H7 (cell line): ENCODE data around the gene PGAP3. TPM values are rescaled to one million over a fixed set of nuclear protein-coding genes. Genes with fewer than 3 reads are reported as not detected.

Source experiments
- DNase-seq: peaks from one replicate; pipeline ENCODE4 v3.0.0; 2012
- H3K27me3 ChIP-seq: 2 replicates; pipeline ENCODE4 v1.6.0; 2011; ENCODE audit warnings: mild to moderate bottlenecking, low read length; ENCODE audit not compliant: control insufficient read depth, insufficient read depth
- H3K36me3 ChIP-seq: replicated peaks from 2 replicates; pipeline ENCODE4 v1.5.1; 2011; ENCODE audit warnings: low read length; ENCODE audit not compliant: control insufficient read depth, insufficient read depth
- H3K4me3 ChIP-seq: 2 replicates; pipeline ENCODE4 v1.5.1; 2011; ENCODE audit warnings: low read depth, mild to moderate bottlenecking, control low read depth, low read length, moderate library complexity; ENCODE audit not compliant: insufficient read depth
- total RNA-seq: library from RNA; depleted of rRNA; stranded (reverse); fragments of >200 nt; shearing (Covaris generic); gene quantifications from 2 replicates; pipeline ENCODE4 v1.2.3, GENCODE V29; 2014

The PGAP3 gene
- total RNA-seq, 1 experiment from 2014 or later: 17.6 TPM

DNA sequence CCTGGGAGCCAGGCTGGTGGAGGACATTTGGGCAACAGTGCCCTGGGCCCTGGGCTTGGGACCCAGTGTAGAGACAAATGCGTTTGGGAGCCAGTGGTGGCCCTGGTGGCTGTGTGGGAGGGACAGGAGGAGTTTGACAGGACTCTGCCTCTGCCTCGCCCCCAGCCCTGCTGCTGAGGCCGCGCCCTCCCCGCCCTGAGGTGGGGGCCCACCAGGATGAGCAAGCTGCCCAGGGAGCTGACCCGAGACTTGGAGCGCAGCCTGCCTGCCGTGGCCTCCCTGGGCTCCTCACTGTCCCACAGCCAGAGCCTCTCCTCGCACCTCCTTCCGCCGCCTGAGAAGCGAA is 34.6 kb downstream of the PGAP3 start:
- Histone ChIP-seq H3K4me3 (no peak overlapping the region), H3K36me3 (peaks cover 1% of the 10 kb centered on the region), H3K27me3 (no peaks in the 10 kb centered on the region)
- DNase-seq: peak; percentile 78

DNA sequence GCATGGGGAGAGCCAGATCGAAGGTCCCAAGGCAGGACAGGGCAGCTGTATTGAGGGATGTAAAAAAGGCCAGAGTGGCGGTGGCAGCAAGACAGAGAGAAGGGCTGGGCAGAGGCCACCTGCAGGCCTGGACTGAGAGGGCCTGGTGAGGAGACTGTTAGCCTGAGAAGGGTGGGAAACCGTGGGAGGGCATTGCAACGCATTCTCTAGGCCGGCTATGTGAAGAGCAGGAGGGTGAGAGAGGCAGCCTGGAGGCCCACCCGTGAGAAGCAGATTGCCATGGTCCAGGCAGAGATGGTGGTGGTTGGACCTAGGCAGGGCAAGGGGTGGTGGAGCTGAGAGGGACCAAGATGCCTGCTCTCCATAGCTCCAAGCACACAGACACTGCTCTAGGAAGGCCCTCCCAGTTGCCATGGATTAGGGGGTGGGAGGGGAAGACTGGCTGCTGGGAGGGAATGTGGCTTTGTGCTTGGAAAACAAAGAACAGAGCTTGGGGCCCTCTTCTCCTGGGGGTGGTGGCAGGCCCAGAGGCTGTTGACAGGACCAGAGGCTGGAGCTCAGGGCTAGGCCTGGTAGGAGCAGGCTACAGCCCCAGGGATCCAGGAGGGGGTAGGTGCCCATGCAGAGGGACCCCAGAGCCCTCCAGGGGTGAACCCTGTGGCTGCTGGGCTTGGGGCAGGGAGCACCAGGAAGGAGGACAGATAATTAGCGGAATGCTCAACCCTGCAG is 35.1 kb downstream of the PGAP3 start:
- Histone ChIP-seq H3K27me3 (no peaks in the 10 kb centered on the region), H3K4me3 (no peak overlapping the region), H3K36me3 (peaks cover 1% of the 10 kb centered on the region)
- peak; percentile 91 for DNase-seq

DNA sequence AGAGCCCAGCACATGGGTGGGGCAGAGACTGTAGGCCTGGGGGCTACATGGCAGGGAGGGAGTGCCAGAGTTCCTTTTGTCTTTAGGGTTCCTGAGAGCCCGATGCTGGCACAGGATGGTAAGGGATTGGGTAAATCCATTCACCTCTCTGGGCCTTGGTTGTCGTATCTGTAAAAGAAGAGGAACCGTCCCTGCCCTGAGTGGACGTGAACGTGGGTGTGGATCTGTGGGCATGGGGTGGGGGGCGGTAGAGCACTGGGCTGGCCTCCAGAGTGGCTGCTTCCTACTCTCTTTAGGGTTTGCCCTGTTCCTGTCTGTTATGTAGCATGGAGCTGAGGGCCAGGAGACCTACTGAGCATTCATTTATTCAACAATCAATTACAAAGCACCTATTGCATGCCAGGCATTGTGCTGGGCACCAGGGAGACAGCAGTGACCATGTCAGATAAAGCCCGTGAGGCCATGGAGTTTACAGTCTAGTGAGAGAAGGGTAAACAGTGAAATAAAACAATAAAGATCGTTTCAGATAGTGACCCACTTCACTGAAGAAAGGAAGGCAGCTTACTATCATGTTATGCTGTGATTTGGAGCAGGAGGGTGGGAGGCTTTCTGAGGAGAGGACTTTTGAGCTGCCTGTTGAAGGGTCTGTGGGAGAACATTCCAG is 35.8 kb downstream of the PGAP3 start:
- Histone ChIP-seq H3K36me3 (peaks cover 1% of the 10 kb centered on the region), H3K27me3 (no peaks in the 10 kb centered on the region), H3K4me3 (no peak overlapping the region)
- no peak for DNase-seq

DNA sequence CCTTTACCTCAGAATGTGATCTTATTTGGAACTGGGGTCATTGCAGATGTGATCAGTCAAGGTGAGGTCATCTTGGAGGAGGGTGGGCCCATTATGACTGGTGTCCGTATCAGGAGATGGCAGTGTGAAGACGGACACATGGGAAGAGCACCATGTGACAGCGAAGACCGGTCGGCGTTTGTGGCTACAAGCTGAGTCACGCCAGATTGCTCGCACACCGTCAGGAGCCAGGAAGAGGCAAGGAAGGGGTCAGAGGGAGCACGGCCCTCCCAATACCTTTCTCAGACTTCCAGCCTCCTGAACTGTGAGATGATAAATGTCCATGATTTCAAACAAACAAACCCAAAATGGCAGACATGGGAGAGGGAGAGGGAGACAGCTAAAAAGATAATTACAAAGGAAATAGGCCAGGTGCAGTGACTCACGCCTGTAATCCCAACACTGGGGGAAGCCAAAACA is 37.7 kb downstream of the PGAP3 start:
- no peaks in the 10 kb centered on the region for H3K27me3 ChIP-seq
- no peak for DNase-seq
- H3K36me3 ChIP-seq: peaks cover 1% of the 10 kb centered on the region
- no peak overlapping the region for H3K4me3 ChIP-seq

DNA sequence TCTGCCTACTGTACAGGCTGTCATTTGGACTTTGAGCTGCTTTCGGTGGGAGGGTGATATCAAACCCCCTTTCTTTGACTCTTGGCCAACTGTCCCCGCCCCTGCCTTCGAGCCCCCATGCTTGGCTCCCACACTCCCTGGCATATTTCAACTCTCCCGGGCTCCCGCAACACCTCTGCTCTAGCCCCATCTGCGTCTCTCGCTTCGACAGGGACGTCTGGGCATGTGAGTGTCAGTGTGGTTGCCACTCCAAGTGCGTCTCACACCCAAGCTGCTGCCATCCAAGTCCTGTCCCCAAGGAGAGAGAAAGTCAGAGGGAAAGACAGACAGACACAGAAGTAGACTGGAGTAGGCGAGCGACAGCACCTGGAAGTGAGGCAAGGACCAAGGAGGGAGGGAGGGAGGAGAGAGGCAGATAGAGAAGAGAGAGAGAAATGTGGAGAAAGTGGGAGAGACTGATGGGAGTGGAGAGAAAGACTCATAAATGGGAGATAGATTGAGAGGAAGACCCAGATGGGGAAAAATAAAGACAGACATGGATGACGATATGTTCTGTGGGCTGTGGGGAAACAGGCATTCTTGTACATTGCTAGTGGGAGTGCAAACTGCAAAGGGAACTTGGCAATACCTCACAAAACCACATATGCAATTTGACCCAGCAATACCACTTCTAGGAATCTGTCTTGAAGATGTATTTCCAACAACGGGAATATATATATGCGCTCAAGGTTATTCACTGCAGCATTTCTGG is 39.1 kb downstream of the PGAP3 start:
- Histone ChIP-seq H3K36me3 (no peaks in the 10 kb centered on the region; the same call in 1 of the 2 replicates), H3K4me3 (no peak overlapping the region), H3K27me3 (no peaks in the 10 kb centered on the region)
- no peak for DNase-seq

DNA sequence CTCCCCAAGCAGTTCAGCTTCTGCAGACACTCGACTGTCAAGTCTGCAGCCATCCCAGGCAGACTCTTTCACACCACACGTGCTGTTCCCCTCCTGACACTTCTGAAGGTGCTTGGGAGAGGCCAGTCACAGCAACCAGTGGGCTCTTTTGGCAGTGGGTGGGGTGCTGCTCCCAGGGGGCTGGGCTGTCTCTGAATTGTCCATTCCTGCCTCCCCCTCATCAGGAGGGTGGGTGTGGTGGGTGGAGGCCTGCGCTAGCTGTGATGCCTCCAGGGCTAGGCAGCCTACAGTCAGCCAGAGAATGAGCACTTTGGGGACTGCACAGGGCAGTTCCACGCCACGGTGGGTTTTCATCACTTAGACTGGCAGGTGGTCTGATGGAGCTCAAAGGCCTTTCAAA is 40.6 kb downstream of the PGAP3 start:
- no peaks in the 10 kb centered on the region for H3K27me3 ChIP-seq
- no peak overlapping the region for H3K4me3 ChIP-seq
- no peaks in the 10 kb centered on the region; the same call in 1 of the 2 replicates for H3K36me3 ChIP-seq
- no peak for DNase-seq

DNA sequence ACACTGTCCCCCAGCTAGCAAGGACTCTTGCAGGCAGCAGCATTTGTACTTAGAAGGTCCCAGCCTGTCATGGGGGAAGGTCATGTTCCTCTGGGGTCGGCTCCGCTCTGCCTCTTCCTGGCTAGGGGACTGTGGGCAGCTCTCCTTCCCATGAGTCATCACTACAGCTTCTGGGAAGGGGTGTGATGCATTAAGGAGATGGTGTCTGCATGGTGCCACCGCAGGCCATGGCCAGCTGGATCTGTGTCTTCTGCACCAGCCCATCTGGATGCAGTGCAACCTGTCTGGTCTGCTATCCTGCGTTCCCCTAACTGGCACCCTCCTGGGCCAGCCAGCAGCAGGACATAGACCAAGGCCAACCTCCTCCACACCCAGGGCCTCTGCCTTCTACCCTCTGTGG is 44.6 kb downstream of the PGAP3 start:
- H3K27me3 ChIP-seq: no peaks in the 10 kb centered on the region
- no peak overlapping the region for H3K4me3 ChIP-seq
- DNase-seq: no peak
- H3K36me3 ChIP-seq: no peaks in the 10 kb centered on the region

DNA sequence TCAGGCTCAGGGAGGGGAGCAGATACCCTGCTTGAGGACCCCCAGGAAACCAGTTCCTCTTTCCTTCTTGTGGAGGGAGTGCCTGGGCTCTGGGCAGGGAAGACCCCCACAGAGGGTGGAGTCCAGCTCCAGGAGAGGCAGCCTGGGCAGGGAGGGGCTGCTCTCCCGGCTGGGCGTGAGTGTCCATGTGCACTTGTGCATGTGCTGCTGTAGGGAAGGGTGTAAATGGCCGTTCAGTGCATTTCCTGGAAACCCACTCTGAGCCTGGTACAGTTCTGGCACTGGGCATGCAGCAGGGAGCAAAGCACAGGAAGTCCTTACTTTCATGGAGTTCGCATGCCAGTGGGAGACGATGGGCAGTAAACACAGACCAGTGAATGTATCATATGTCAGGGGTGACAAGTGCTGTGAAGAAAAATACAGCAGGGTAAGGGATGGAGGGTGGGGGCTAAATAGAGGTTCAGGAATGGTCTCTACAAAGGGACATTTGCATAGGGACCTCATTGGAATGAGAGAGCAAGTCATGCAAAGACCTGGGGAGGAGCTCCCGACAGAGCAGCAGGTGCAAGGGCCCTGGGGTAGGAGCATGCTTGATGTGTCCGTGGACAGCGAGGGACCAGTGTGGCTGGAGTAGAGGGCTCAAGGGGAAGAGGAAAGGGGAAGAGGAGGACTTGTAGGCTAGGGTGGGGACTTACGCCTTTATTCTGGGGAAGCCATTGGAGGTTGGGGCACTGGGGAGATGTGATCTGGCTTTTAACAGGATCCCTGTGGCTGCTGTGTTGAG is 45.4 kb downstream of the PGAP3 start:
- Histone ChIP-seq H3K36me3 (no peaks in the 10 kb centered on the region), H3K4me3 (no peak overlapping the region), H3K27me3 (no peaks in the 10 kb centered on the region)
- DNase-seq: no peak

DNA sequence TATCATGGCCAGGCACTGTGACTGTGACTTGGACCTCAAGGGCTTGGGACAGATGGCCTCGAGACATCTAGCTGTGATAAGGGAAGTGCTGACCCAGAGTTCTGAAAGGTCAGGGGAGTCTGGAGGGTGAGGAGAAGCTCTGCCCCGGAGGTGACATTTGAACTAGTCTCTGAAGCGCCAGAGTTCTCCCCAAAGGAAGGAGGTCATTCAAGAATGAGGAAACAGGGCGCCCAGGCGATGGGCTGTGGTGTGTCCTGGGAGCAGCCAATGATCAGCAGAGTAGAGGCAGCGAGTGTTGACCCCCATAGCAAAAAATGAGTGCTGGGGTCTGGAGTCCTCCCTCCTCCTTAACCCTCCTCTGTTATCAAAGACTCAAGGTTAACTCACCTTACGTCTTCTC is 46.0 kb downstream of the PGAP3 start:
- H3K4me3 ChIP-seq: no peak overlapping the region
- DNase-seq: no peak
- H3K36me3 ChIP-seq: no peaks in the 10 kb centered on the region
- no peaks in the 10 kb centered on the region for H3K27me3 ChIP-seq

DNA sequence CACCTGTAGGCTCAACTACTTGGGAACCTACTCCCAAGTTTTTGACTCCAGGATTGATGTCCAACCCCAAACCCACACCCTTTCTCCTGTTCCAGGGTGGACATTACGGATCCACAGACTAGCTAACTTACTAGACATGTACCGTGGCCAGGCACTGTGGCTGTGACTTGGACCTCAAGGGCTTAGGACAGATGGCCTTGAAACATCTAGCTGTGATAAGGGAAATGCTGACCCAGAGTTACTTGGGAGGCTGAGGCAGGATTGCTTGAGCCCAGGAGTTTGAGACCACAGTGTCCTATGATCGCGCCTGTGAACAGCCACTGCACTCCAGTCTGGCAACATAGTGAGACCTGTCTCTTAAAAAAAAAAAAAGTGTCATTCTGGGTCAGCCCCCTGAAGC is 46.8 kb downstream of the PGAP3 start:
- DNase-seq: no peak
- Histone ChIP-seq H3K4me3 (no peak overlapping the region), H3K36me3 (no peaks in the 10 kb centered on the region), H3K27me3 (no peaks in the 10 kb centered on the region)

DNA sequence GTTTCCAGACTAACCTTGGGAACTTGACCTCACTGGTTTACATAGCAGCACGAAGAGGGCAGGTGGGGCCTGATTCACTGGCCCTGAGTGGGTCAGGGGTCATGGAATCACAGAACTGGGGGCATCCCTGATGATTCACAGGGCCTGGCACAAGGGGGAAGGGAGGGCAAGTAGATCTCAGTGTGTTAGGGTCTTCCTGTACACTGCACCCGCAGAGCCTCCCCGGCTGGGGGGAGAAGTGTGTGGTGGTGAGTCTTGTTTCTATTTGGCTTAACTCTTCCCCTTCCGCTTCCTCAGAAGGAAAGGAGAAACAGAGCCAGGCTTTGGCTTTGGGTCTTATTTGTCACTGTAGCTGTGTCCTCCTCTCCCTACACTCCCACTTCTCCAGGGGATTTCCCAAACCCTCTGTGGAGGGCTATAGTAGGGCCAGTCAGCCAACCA is 47.2 kb downstream of the PGAP3 start:
- no peaks in the 10 kb centered on the region for H3K36me3 ChIP-seq
- H3K27me3 ChIP-seq: no peaks in the 10 kb centered on the region
- no peak overlapping the region for H3K4me3 ChIP-seq
- no peak for DNase-seq

DNA sequence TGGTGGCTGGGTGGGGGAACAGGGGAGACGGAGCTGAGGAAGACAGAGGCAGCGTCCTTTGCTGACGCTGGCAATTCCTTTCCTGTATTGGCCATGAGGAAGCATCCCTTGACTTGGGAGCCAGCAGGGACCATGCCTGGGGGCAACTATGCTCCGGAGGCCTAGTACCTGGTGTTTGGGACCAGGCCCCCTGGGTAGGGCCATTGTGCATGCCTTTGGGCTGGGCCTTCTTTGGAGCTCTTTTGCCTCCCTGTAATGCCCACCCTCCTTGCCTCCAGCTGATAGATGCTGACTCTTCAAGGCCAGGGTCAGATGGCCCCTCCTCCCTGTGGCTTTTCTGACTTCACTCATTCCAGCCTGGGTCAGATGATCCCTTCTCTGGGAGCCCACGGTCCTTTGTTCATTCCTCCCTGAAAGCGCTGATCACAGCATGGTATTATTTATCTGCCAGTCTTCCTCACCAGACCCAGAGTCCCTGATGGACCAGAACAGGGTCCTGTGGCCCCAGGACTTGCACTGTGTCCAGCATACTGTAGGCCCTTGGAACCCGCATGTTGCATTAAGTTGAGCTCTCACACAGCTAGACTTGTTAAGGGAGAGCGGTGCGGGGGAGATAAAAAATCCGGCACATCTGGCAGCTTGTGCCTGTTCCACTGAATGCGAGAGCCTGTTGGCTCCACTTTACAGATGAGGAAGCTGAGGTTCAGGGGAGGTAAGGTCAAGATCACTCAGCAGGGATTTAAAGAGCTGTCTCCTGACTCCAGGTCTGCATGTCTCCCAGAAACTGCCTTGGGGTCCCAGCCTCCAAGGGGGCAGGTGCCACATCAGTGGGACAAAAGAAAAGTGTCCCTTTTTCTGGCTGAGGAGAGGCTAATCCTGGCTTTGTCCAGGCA is 48.0 kb downstream of the PGAP3 start:
- Histone ChIP-seq H3K27me3 (no peaks in the 10 kb centered on the region), H3K4me3 (no peak overlapping the region), H3K36me3 (no peaks in the 10 kb centered on the region)
- DNase-seq: no peak

DNA sequence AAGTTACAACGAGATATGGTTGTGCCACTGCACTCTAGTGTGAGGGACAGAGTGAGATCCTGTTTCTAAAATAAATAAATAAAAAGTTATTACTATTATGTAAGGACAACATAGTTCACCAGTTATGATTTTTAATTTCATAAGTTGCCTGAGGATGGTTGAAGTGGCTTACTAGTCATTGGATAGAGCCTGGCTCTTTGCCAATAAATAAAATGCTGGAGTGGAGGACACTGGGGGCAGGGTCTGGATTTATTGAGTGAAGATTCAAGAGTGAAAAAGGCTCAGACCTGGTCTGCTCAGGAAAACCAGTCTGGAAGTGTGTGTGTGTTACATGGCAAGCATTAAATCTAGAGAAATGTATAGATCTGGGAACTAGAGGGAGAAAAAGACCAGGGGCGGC is 48.8 kb downstream of the PGAP3 start:
- Histone ChIP-seq H3K4me3 (no peak overlapping the region), H3K27me3 (no peaks in the 10 kb centered on the region), H3K36me3 (no peaks in the 10 kb centered on the region)
- no peak for DNase-seq

DNA sequence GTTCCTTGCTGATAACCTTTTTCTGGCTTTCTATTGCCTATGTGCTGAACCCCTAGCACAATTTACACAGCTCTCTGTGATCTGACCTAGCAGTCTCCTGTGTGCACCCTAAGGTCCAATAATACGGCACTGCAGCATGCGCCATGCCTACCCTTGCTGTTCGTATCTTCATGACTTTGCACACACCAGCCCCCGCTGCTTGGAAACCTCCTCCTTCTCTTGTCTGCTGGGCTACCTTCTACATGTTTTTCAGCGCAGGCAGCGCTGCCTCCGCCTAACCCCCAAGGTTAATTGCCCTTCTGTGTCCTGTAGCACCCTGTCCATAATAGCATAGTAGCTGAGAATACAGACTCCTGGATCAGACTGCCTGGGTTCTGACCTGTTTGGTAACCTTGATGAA is 49.5 kb downstream of the PGAP3 start:
- no peak for DNase-seq
- Histone ChIP-seq H3K27me3 (no peaks in the 10 kb centered on the region), H3K36me3 (no peaks in the 10 kb centered on the region), H3K4me3 (no peak overlapping the region)
